Stimulated activated naive B cell treated with anti-CD40 and anti-IgM and Interleukin-4, amounts not matched to agents 10 μg/mL and 1 μg/mL and 100 μg/mL, for 72 hours (primary cell): ENCODE measurements around the gene MAT2A.
A peak's percentile ranks its signal among the peaks of the same experiment; 100 is the strongest.

Experiments
- ATAC-seq, 2 donors: fragments of 150-1000 bp; cut with Tn5 transposase; replicated peaks; 2 replicates each; pipeline ENCODE4 v1.10.0; 2021; ENCODE audit warnings: moderate library complexity in 1 of 2
- DNase-seq: peaks from one replicate; pipeline ENCODE4 v3.0.0; 2021
- H3K27ac Mint-ChIP-seq: one replicate; pipeline ENCODE4 v1.8.0; 2022; ENCODE audit warnings: mild to moderate bottlenecking, mixed read lengths
- H3K27me3 Mint-ChIP-seq, 2 donors: one replicate each; pipeline ENCODE4 v1.8.0; 2022; ENCODE audit warnings: mixed read lengths in 2 of 2
- H3K36me3 Mint-ChIP-seq, 2 donors: one replicate each; pipeline ENCODE4 v1.8.0; 2022; ENCODE audit warnings: mixed read lengths in 2 of 2, mild to moderate bottlenecking in 1 of 2
- H3K4me1 Mint-ChIP-seq, 2 donors: one replicate each; pipeline ENCODE4 v1.8.0; 2022; ENCODE audit warnings: mixed read lengths in 2 of 2, mild to moderate bottlenecking in 1 of 2
- H3K4me3 Mint-ChIP-seq, 2 donors: one replicate each; pipeline ENCODE4 v1.8.0; 2022; ENCODE audit warnings: mild to moderate bottlenecking in 2 of 2, mixed read lengths in 2 of 2, moderate library complexity in 1 of 2
- H3K9me3 Mint-ChIP-seq, 2 donors: one replicate each; pipeline ENCODE4 v1.8.0; 2022; ENCODE audit warnings: mixed read lengths in 2 of 2, mild to moderate bottlenecking in 1 of 2

MAT2A gene

DNA sequence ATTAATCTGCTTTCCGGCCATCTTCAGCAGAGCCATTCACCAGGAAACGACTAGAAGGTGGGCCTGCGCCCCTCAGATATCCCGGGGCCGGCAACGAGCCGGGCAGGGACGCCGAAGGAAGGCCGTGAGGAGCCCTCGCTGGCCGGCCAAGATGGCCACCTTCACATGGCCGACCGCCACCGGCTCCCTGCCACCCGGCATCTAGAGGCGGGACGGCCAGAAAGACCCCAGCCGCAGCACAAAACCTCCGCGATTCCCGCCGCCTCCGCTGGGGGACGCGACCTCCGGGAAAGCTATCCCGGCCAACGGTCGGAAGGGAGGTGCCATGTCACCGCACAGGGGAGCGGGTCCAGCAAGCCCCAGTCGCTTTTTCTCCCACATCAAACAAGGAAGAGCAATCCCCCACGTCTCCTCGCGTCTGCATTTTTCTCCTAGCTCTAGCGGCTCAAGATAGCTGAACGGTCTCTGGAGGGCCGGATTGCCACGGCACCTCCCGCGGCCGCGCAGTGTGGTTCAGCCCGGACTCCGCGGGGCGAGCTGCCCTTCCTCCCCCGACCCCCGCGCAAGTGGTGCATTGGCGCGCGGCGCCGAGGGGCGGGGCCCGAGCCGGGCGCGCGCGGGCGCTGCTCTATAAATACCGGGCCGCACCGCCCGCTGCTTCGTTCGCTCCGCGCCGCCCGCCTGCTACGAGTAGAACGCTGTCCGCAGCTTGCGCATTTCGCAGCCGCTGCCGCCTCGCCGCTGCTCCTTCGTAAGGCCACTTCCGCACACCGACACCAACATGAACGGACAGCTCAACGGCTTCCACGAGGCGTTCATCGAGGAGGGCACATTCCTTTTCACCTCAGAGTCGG lies at the start of gene MAT2A:
TSS of gene MAT2A (plus strand) at position 662 of the 854 bp plus-strand sequence. CDS start at position 782, 120 bp downstream.
- peak within 1 kb of the TSS; percentile 94 to 95 for H3K4me3 Mint-ChIP-seq
- peak within 1 kb of the TSS; percentile 98 for H3K27ac Mint-ChIP-seq
- H3K36me3 Mint-ChIP-seq, result peaks cover 41 to 64% of the 10 kb centered on the region in 2 donors
- no peaks in the 10 kb centered on the region for H3K9me3 Mint-ChIP-seq
- ATAC-seq, result peak; percentile 79 to 87
- H3K4me1 Mint-ChIP-seq, result peaks cover 29 to 49% of the 10 kb centered on the region in 2 donors
- peak; percentile 89 for DNase-seq
- no peaks in the 10 kb centered on the region for H3K27me3 Mint-ChIP-seq

DNA sequence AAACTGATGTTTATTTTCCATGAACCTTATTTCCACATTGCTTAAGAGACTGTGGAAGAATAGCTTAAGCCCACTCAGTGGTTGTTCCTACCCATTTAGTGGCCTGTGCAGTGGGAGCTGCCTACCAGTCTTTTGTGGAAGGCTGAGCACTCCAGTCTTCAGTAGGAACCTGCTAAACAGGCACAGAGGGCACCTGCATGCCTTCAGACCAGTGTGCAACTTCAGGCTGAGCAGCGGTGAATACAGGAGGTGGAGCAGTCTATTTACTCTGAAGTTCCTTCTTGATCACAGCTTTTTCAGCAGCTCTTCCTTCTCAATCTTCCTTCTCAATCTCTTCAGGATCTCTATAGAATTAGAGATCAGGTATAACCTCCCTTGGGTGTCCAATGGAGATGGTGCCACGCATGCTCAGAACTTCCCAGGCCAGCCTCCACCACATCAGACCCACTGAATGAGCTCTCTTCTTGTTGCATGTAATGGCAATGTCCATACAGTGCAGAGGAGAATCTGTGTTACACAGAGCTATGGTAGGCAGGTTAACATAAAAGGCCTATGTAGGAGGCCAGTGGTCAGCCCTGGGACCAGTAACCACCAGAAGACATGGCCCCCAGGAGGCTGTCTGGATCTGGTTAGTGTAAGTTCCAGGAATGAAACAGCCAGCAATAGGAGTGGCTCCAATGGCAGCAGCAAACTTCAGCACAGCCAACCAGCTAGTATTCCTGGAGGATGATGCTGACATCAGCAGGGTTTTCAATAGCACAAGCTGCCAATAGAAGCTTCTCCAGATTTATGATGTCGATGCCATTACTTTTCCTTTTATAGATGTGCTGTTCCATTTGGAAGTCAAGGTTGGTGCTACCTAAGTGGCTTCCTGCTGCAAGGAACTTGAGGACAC lies 47.9 kb upstream of the MAT2A start:
- H3K4me1 Mint-ChIP-seq, result peaks cover 6 to 10% of the 10 kb centered on the region in 2 donors
- peaks cover 3 to 8% of the 10 kb centered on the region in 2 donors for H3K36me3 Mint-ChIP-seq
- peaks cover 2 to 4% of the 10 kb centered on the region in 2 donors for H3K9me3 Mint-ChIP-seq
- DNase-seq, result no peak
- no peak overlapping the region for H3K4me3 Mint-ChIP-seq
- ATAC-seq, result no peak
- H3K27me3 Mint-ChIP-seq, result no peaks in the 10 kb centered on the region
- H3K27ac Mint-ChIP-seq, result no peak overlapping the region

DNA sequence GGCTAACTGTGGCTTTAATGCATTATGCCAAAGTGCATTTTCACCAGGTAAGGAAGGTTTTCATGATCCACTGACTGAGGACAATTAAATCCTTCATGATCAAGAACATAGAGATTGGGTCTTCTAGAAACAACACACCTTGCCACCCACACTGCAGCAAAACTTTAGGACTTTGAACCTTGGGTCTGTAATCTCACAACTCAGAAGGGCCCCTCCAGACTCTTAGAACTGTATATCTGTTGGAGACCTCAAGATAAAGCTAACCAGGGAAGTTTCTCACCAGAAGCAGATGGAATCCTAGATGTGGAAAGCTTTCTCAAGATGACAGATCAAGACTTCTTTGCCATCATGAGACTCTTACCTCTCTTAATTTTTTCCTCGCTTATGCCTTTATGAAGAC lies 42.5 kb upstream of the MAT2A start:
- no peak overlapping the region for H3K4me3 Mint-ChIP-seq
- H3K27ac Mint-ChIP-seq, result no peak overlapping the region
- ATAC-seq (no peak), DNase-seq (no peak)
- H3K36me3 Mint-ChIP-seq, result no peaks in the 10 kb centered on the region
- H3K9me3 Mint-ChIP-seq, result no peaks in the 10 kb centered on the region
- H3K4me1 Mint-ChIP-seq, result peaks cover 17 to 26% of the 10 kb centered on the region in 2 donors
- no peaks in the 10 kb centered on the region for H3K27me3 Mint-ChIP-seq

DNA sequence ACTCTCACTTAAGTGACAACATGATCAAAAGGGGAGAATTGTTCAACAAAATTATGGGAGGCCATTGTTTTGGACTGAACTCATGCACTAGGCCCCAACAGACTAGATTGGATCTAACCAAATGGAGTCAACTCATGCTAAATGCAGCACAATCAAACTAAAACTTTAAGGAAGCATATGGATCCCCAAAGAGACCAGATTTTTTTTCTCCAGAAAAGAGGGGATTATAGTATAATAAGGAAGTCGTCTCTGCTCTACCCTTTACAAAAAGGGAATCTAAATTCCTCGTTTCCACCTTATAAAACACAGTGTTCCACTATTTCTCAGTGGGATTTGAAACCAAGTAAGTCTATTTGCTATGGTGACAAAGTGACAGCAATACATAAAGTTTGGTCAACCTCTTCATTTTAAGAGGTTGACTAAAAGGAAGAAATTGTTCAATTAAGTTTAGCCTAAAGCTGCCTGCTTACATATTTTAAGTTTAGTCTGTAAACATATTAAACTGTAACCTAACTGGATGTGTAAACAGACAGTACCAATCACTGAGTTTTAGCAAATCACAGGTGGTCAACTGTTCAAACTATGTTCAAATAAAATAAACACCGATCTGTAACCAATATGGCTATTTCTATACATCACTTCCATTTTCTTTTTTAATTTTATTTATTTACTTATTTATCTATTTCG lies 40.9 kb upstream of the MAT2A start:
- H3K27ac Mint-ChIP-seq, result no peak overlapping the region
- ATAC-seq, result no peak
- H3K27me3 Mint-ChIP-seq, result no peaks in the 10 kb centered on the region

DNA sequence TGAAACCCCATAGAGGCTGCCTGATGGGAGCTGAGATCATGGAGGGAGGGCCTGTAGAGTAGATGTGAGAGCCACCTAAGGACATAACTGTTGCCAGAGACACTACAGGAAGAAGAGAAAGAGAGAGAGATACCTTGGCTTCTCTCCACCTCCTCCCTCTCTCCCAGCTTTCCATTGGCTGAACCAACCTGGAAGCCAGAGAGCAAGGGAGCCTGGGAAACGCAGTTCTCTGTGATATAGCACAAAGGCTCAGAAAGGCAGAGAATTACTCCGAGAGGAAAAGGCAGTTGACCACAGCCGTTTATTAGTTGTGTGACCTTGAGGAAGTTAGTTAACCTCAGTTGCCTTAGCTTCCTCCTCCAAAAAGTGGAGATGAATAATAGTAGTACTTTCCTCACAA lies 37.7 kb upstream of the MAT2A start:
- Mint-ChIP-seq H3K27ac (no peak overlapping the region), H3K36me3 (no peaks in the 10 kb centered on the region), H3K4me1 (peaks cover 11 to 16% of the 10 kb centered on the region in 2 donors), H3K27me3 (no peaks in the 10 kb centered on the region), H3K4me3 (no peak overlapping the region), H3K9me3 (no peaks in the 10 kb centered on the region)
- no peak for ATAC-seq
- no peak for DNase-seq

More for the DNA sequence above, 40.9 kb upstream of the MAT2A start:
- Mint-ChIP-seq H3K36me3 (no peaks in the 10 kb centered on the region), H3K4me1 (peaks cover 17 to 26% of the 10 kb centered on the region in 2 donors), H3K4me3 (no peak overlapping the region), H3K9me3 (no peaks in the 10 kb centered on the region)
- DNase-seq, result no peak

DNA sequence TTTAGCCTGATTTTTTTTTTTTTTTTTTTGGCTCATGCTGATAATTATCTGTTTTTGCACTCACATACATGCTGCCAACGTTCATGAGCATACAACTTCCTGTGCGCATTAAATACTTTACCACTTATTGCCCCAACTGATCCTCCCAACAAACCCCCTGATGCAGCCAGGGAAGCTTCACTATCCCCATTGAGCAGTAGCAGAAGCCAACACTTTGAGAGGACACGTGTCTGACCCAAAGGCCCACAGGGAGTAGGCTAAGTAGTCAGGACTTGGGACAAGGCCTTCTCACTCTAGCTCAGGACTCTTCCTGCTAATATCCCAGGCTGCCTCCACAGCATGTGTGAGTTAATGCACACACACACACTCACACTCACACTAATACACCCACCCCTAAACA lies 36.2 kb upstream of the MAT2A start:
- Mint-ChIP-seq H3K27me3 (no peaks in the 10 kb centered on the region), H3K4me3 (no peak overlapping the region), H3K9me3 (no peaks in the 10 kb centered on the region), H3K36me3 (no peaks in the 10 kb centered on the region), H3K27ac (no peak overlapping the region), H3K4me1 (peaks cover 11 to 16% of the 10 kb centered on the region in 2 donors)
- DNase-seq (no peak), ATAC-seq (no peak)

DNA sequence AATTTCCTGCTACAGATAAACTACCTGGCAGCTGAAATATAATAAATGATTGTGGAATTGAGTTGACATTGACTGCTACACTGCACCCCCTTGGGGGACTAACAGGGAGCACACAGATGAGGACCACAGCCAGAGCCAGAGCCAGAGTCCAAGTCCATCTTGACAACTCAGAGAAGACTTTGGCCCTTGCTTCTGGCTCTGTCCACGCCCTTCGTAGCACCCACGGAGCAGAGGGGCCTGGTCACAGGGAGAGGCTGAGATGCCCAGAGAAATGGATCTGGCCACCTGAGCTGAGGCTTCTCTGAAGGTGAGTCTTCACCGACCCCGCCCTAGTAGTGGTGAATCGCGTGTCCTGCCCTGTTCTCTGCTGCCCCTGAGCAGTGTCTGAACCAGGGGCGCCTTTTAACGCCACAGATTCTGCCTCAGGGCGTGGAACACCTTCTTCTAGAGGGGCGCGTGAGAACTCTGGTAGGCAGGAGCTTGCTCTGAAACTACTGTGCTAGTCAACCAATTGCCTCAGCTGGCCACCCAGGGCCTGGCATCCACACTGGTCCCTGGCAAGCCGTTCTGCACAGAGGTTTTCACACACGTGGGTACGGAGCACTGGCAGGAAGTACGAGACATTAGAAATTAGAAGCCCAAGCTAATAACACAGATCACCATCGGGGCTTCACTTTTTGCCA lies 35.7 kb upstream of the MAT2A start:
- Mint-ChIP-seq H3K27me3 (no peaks in the 10 kb centered on the region), H3K4me1 (peaks cover 11 to 16% of the 10 kb centered on the region in 2 donors), H3K4me3 (no peak overlapping the region), H3K9me3 (no peaks in the 10 kb centered on the region), H3K36me3 (no peaks in the 10 kb centered on the region), H3K27ac (no peak overlapping the region)
- ATAC-seq, result no peak
- no peak for DNase-seq

DNA sequence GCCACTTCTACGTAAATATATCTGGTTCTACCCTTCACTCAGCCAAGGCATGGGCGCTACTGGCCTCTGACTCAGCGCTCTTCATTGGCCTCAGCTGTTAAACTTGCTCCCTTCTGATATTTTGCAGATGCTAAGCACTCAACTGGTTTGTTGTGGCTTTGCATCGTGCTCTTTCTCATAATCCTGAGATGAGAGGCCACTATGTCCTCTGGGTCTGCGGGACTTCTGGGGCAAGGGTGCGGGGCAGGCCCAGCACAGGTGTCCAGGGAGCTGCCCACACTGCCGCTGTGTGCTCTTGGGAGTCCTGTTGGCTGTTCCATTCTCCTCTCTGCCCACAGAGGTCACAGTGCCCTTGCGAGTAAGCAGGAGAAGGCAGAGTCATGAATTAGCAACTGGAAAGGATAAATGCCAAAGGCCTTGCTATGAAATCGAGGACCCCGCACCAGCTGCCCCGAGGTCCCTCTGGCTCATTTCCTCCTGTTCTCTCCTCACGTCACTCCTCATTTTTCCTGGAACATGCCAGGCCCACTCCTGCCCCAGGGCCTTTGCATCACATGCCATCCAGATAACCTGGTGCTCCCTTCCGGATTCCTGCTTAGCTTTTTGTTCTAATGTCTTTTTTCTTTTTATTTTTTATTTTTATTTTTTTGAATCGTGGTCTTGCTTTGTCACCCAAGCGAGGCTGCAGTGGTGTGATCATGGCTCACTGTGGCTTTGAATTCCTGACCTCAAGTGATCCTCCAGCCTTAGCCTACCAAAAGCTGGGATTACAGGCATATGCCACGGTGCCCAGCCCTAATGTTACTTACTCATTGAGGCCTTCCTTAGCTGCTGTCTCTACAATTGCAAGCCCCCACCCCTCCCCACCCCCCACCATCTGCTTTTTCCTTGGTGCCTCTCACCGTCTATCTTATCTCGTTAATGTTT lies 34.9 kb upstream of the MAT2A start:
- Mint-ChIP-seq H3K4me1 (peaks cover 10 to 16% of the 10 kb centered on the region in 2 donors), H3K27ac (no peak overlapping the region), H3K36me3 (no peaks in the 10 kb centered on the region), H3K4me3 (no peak overlapping the region), H3K27me3 (no peaks in the 10 kb centered on the region), H3K9me3 (no peaks in the 10 kb centered on the region)
- ATAC-seq (no peak), DNase-seq (no peak)

DNA sequence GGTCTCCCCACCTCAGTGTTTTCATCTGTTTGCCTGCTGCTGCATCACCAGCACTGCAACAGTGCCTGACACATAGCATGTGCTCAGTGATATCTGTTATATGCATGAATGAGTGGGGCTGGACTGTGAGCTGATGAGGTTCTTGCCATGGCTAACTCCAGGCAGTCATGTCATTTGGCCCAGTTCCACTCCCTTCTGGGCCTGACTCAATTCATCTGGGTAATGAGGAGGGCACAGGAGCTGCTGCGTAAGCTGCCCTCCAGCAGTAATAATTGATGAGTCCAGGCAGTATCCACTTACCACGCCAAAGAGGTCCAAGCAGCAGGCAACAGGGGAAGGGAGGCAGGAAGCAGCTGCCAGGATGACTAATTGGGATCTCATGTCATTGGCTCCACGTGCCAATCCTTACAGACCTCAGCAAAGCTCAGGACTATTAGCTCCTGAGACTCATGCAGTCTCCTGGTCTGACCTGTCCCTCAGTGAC lies 34.1 kb upstream of the MAT2A start:
- DNase-seq, result no peak
- ATAC-seq, result no peak
- Mint-ChIP-seq H3K9me3 (no peaks in the 10 kb centered on the region), H3K4me1 (peaks cover 10 to 16% of the 10 kb centered on the region in 2 donors), H3K4me3 (no peak overlapping the region), H3K27me3 (no peaks in the 10 kb centered on the region), H3K36me3 (no peaks in the 10 kb centered on the region), H3K27ac (no peak overlapping the region)

DNA sequence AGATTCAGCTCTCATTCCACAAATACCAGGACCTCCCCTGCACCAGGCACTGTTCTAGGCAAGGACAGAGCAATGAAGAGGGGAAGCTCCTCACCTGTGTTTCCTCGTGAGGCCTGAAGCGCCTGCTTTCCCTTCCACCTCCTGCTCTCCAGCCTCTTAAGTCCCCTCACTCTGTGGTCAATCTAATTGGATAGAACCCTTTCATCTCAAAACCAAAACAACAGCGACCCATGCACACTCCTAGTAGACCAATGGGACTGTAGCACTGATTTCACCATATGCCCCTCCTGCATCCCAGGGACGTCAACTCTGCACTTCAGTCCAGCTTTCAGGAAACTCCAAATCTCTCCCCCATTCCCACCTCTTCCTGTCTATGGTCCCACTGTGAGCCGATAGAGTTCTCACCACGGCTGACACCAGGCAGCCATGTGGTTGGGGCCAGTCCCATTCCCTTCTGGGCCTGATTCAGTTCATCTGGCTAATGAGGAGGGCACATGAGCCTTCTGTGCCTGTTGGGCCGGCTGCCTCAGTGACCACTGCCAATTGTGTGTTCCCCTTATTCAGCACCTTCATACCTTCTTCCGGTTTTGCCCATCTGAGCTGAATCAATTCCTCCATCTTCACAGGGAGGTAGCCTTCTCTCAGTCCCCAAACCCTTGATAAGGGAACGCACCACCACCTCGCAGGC lies 33.3 kb upstream of the MAT2A start:
- ATAC-seq (no peak), DNase-seq (no peak)
- H3K27ac Mint-ChIP-seq, result no peak overlapping the region
- H3K9me3 Mint-ChIP-seq, result no peaks in the 10 kb centered on the region
- H3K4me1 Mint-ChIP-seq, result peaks cover 6 to 10% of the 10 kb centered on the region in 2 donors
- no peak overlapping the region for H3K4me3 Mint-ChIP-seq
- H3K36me3 Mint-ChIP-seq, result no peaks in the 10 kb centered on the region
- no peaks in the 10 kb centered on the region for H3K27me3 Mint-ChIP-seq

DNA sequence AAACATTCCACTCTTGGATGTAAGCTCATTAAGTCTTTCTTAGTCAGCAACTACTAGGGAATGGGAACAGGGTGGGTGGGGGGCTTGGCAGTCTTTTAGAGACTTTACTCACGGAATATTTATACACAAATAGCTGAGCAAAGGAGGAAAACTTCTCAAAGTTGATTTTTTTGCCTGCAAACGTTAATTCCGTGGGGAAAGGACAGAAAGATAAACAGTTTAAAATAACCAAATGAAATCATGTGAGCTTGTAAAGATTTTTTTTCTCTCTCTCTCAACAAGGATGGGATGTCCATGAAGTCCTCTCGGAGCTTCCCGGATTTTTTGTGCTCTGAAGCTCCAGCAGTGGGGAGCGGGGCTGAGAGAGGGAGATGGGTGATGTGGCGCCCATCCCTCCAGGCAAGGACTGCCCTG lies 32.2 kb upstream of the MAT2A start:
- H3K4me3 Mint-ChIP-seq, result no peak overlapping the region
- no peak for DNase-seq
- H3K36me3 Mint-ChIP-seq, result no peaks in the 10 kb centered on the region
- peaks cover 3 to 13% of the 10 kb centered on the region in 2 donors for H3K4me1 Mint-ChIP-seq
- ATAC-seq, result no peak
- no peaks in the 10 kb centered on the region for H3K27me3 Mint-ChIP-seq
- no peak overlapping the region for H3K27ac Mint-ChIP-seq
- H3K9me3 Mint-ChIP-seq, result no peaks in the 10 kb centered on the region

DNA sequence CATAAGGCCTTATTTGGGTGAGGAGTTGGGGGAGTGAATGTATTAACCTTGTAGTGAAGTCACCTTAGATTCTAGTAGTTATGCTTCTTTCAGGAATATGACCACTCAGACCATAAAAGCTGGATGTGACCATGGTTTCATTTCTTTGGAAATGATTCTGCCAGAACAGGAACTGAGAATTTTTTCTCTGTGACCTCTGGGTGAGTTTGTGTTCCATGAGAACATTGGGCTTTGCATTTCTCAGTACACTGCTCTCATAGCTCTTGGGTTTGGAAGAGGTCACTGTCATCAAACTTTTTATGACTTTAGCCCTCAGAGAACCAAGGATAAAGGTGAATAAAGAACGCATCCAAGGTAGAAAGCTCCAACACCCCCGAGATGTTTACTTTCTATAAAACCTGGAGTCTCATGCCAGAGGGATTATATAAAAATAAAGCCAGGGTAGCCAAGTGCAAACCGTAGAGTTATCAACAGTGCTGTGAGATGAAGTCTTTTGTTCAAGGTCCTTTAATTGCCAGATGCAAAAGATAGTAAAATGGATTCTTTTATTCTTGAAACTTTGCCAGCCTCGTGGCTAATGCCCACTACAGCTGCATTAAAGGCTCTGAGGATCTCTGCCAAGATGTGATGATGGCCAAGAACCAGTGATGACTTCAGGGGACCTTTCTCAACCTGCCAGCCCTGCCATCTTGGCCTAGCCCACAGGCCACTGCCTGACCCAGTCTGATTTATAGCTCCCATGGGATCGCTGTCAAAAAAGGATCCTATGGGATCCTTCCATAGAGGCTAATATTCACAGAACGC lies 27.8 kb upstream of the MAT2A start:
- Mint-ChIP-seq H3K9me3 (no peaks in the 10 kb centered on the region), H3K27ac (peak overlapping the region; percentile 14), H3K27me3 (no peaks in the 10 kb centered on the region), H3K36me3 (no peaks in the 10 kb centered on the region), H3K4me1 (peaks cover 3 to 13% of the 10 kb centered on the region in 2 donors), H3K4me3 (no peak overlapping the region)
- no peak for DNase-seq
- ATAC-seq, result peak; percentile 66 to 75
